Spleen (tissue), 11 donors: ENCODE results near the gene EIPR1. TPM values are rescaled to one million over a fixed set of nuclear protein-coding genes. Genes with fewer than 3 reads are reported as not detected.

ENCODE experiments used
- DNase-seq: peaks from one replicate; pipeline ENCODE4 v3.0.0-alpha.2; 2020
- H3K27ac ChIP-seq, 8 donors: fragments of 200-600 bp; sonication (generic) in 7 of 8; 1 replicate in 4 of 8; 2 replicates in 4 of 8; pipeline versions ENCODE4 v1.5.0 to v1.8.0; 2016 to 2021; ENCODE audit warnings: inconsistent platforms in 4 of 8, mild to moderate bottlenecking in 4 of 8, moderate library complexity in 1 of 8
- H3K27me3 ChIP-seq, 7 donors: fragments of 200-600 bp; sonication (generic) in 6 of 7; replicated peaks in 1 of 7; 1 replicate in 4 of 7; 2 replicates in 3 of 7; pipeline versions ENCODE4 v1.5.0 to v1.8.0; 2016 to 2021; ENCODE audit warnings: inconsistent platforms in 3 of 7, mild to moderate bottlenecking in 1 of 7
- H3K36me3 ChIP-seq, 6 donors: fragments of 200-600 bp; sonication (generic) in 5 of 6; 1 replicate in 4 of 6; 2 replicates in 2 of 6; pipeline versions ENCODE4 v1.5.0 to v1.8.0; 2016 to 2021; ENCODE audit warnings: inconsistent platforms in 2 of 6
- H3K4me1 ChIP-seq, 6 donors: fragments of 200-600 bp; sonication (generic) in 5 of 6; 1 replicate in 3 of 6; 2 replicates in 3 of 6; pipeline versions ENCODE4 v1.5.0 to v1.8.0; 2016 to 2021; ENCODE audit warnings: inconsistent platforms in 3 of 6
- H3K4me3 ChIP-seq, 8 donors: fragments of 200-600 bp; sonication (generic) in 7 of 8; 1 replicate in 4 of 8; 2 replicates in 4 of 8; pipeline versions ENCODE4 v1.5.0 to v1.8.0; 2016 to 2021; ENCODE audit warnings: inconsistent platforms in 4 of 8, mild to moderate bottlenecking in 4 of 8, moderate library complexity in 2 of 8
- H3K9me3 ChIP-seq, 8 donors: fragments of 200-600 bp; sonication (generic) in 7 of 8; 1 replicate in 4 of 8; 2 replicates in 4 of 8; pipeline versions ENCODE4 v1.5.0 to v1.8.0; 2016 to 2021; ENCODE audit warnings: inconsistent platforms in 4 of 8
- POLR2A ChIP-seq, 3 donors: fragments of 450-650 bp; IDR thresholded peaks; one replicate each; pipeline ENCODE4 v1.5.1; 2017; ENCODE audit warnings: antibody characterized with exemption in 3 of 3, mild to moderate bottlenecking in 1 of 3
- POLR2AphosphoS5 ChIP-seq, 3 donors: sonication (generic); formaldehyde crosslinking; IDR thresholded peaks; one replicate each; pipeline ENCODE4 v1.5.1; 2017; ENCODE audit warnings: antibody characterized with exemption in 3 of 3
- WGBS, 5 donors: extraction: QIAGEN DNeasy Blood & Tissue Kit in 3 of 5; methylation state at CpG; one replicate each; pipeline versions ENCODE4 v1.1.5 to v1.1.7; 2013 to 2018; 5-methylcytosine and 5-hydroxymethylcytosine counted together
- intact Hi-C: fragments of 100-400 bp; cut with DNase I; formaldehyde crosslinking; loops from one replicate; pipeline ENCODE4 v1.15.0; 2023; ENCODE audit warnings: low total_unique reads
- polyA plus RNA-seq, 3 donors: library from polyadenylated mRNA; stranded (reverse); fragments of 200-250 nt; gene quantifications; one replicate each; pipeline ENCODE4 v1.2.1, GENCODE V29; 2013
- total RNA-seq, 7 donors: library from RNA; depleted of rRNA in 3 of 7; stranded (reverse); fragments of >200 nt in 3 of 7; fragmentation: NEBNext Ultra II Directional in 4 of 7; extraction: Animal tissue kit (Norgen Biotek cat#: 25700) in 4 of 7; gene quantifications; one replicate each; pipeline versions ENCODE4 v1.1.0 to v1.2.1, GENCODE V29; 2016 to 2021
- TF ChIP-seq, protein P1 (sequence below), 11 experiments: fragments of 200-600 bp in 7 of 11; fragments of 450-650 bp in 4 of 11; sonication (generic) in 4 of 11; IDR thresholded peaks in 8 of 11; conservative IDR thresholded peaks in 3 of 11; 1 replicate in 7 of 11; 2 replicates in 4 of 11; pipeline versions ENCODE4 v1.4.0 to v1.8.0; 2016 to 2021; ENCODE audit warnings: antibody characterized with exemption in 11 of 11, inconsistent platforms in 4 of 11, mild to moderate bottlenecking in 1 of 11
- donor health status: healthy with polysubstance abuse.
- donor health status: DM: no; HTN: no; CAD: no; lungs with moderate emphysema.
- donor health status: DM: no; HTN: no; CAD: no.
- donor health status: Bipolar disorder and iron deficiency.
- donor health status: healthy.
- donor health status: DM: no; HTN: no; CAD: no.
- donor health status: DM: yes; HTN: yes; CAD: no.

The EIPR1 gene
- total and polyA plus RNA-seq, 10 donors: 16.1 to 60.1 (median 26.3) TPM

DNA sequence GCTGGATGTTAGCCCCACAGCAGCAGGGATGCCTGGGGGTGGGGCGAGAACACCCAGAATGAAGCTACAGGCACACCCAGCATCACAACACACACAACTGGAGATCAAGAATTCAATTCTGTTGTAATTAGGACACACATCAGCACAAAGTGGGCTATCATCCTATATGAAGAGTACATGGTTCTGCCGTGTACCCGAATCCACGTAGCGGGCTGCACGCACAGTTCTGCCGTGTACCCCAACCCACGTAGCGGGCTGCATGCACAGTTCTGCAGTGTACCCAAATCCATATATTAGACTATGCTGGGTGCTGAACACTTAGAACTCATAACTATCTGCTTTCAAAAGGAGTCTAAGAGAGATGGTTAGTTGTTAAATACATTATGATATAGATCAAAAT, 86.5 kb downstream of the EIPR1 start:
- H3K9me3 ChIP-seq: peaks cover 0 to 5% (median 0%) of the 10 kb centered on the region in 8 donors
- no peaks in the 10 kb centered on the region for H3K27me3 ChIP-seq
- H3K36me3 ChIP-seq: peaks cover 0 to 28% (median 0%) of the 10 kb centered on the region in 6 donors
- TF ChIP-seq, protein P1, sequence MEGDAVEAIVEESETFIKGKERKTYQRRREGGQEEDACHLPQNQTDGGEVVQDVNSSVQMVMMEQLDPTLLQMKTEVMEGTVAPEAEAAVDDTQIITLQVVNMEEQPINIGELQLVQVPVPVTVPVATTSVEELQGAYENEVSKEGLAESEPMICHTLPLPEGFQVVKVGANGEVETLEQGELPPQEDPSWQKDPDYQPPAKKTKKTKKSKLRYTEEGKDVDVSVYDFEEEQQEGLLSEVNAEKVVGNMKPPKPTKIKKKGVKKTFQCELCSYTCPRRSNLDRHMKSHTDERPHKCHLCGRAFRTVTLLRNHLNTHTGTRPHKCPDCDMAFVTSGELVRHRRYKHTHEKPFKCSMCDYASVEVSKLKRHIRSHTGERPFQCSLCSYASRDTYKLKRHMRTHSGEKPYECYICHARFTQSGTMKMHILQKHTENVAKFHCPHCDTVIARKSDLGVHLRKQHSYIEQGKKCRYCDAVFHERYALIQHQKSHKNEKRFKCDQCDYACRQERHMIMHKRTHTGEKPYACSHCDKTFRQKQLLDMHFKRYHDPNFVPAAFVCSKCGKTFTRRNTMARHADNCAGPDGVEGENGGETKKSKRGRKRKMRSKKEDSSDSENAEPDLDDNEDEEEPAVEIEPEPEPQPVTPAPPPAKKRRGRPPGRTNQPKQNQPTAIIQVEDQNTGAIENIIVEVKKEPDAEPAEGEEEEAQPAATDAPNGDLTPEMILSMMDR (IDR thresholded peaks at IDR 0.05 in 8 of 11, conservative IDR thresholded peaks at IDR 0.05 in 3 of 11): no peak
- TF ChIP-seq POLR2AphosphoS5 (IDR thresholded peaks at IDR 0.05) (no peak), POLR2A (IDR thresholded peaks at IDR 0.05) (no peak)
- intact Hi-C loops: no loop called here
- no peak overlapping the region for H3K4me3 ChIP-seq
- H3K27ac ChIP-seq: no peak overlapping the region
- DNase-seq: peak; percentile 51
- H3K4me1 ChIP-seq: peaks cover 0 to 4% (median 0%) of the 10 kb centered on the region in 6 donors
- WGBS, 5 donors: 95 to 98% (median 98%) methylated on average over 9 of the region's 9 CpGs

DNA sequence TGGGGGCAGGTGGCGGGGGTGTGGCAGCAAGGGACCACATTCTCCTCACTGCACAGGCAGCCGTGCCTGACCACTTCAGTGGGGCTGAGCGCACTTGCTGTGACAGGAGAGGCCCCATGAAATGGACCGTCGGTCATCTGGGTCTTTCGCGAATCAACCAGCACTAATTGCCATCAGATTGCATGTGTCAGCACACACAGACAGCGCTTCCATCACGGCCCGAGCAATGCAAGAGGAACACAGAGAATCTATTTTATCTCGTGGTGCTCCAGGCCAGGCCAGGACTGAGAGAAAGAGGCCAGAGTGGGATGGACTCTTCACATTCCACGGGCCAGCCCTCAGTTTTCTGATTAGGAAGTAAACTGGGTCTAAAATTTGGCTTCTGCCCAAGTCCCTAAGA, 87.0 kb downstream of the EIPR1 start:
- Histone ChIP-seq H3K4me3 (no peak overlapping the region), H3K4me1 (peaks cover 0 to 7% (median 0%) of the 10 kb centered on the region in 6 donors), H3K36me3 (peaks cover 0 to 28% (median 0%) of the 10 kb centered on the region in 6 donors), H3K27me3 (no peaks in the 10 kb centered on the region), H3K27ac (no peak overlapping the region), H3K9me3 (peaks cover 0 to 5% (median 0%) of the 10 kb centered on the region in 8 donors)
- 79 to 90% (median 88%) methylated on average over 12 of the region's 12 CpGs for WGBS, 5 donors
- DNase-seq: no peak
- TF ChIP-seq POLR2AphosphoS5 (IDR thresholded peaks at IDR 0.05) (no peak), POLR2A (IDR thresholded peaks at IDR 0.05) (no peak)
- TF ChIP-seq, protein P1 (IDR thresholded peaks at IDR 0.05 in 8 of 11, conservative IDR thresholded peaks at IDR 0.05 in 3 of 11): no peak
- intact Hi-C loops: no loop called here

DNA sequence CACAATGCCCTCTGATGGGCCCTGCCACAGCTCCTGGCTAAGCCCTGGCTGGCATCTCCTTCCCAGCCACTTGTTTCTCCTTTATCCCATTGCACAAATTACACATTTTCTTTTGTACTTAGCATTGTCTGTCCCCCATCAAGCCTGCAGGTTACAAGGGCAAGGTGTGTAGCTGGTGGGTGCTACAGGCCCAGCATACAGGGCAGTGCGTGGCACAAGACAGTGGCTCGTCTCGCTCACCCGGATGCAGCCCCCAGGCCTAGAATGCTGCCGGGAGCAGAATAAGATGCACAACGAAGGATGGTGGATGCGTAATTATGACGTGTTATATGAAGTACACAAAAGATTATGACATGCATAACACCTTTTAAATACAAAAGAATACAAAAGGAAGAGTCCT, 87.6 kb downstream of the EIPR1 start:
- H3K4me1 ChIP-seq: peaks cover 0 to 7% (median 0%) of the 10 kb centered on the region in 6 donors
- WGBS, 5 donors: 97 to 100% (median 97%) methylated on average over 8 of the region's 8 CpGs
- no peak overlapping the region for H3K27ac ChIP-seq
- peak; percentile 54 for DNase-seq
- no peak overlapping the region for H3K4me3 ChIP-seq
- H3K27me3 ChIP-seq: no peaks in the 10 kb centered on the region
- H3K9me3 ChIP-seq: peaks cover 0 to 5% (median 0%) of the 10 kb centered on the region in 8 donors
- no peak for TF ChIP-seq POLR2A (IDR thresholded peaks at IDR 0.05)
- no peak for TF ChIP-seq POLR2AphosphoS5 (IDR thresholded peaks at IDR 0.05)
- TF ChIP-seq, protein P1 (IDR thresholded peaks at IDR 0.05 in 8 of 11, conservative IDR thresholded peaks at IDR 0.05 in 3 of 11): no peak
- H3K36me3 ChIP-seq: peaks cover 0 to 28% (median 0%) of the 10 kb centered on the region in 6 donors
- intact Hi-C loops: no loop called here

DNA sequence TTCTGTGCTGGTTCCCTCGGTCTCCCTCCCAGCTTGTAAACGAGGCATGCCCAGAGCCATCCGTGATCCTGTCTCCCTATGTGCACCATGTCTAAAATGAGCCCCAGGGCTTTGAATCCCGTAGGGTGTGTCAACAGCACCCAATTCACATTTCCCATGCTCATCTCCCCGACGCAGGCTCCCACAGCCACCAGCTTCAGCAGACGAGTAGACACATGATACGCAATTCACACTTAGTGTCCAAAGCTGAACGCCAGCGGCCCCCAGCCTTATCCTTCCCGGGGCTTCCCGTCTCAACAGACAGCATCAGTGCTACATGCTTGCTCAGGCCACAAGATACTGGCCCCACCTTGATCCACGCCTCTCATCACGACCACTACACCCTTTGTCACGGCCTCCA, 88.1 kb downstream of the EIPR1 start:
- Histone ChIP-seq H3K4me3 (no peak overlapping the region), H3K27me3 (no peaks in the 10 kb centered on the region), H3K27ac (no peak overlapping the region), H3K4me1 (peaks cover 0 to 7% (median 0%) of the 10 kb centered on the region in 6 donors), H3K36me3 (peaks cover 0 to 28% (median 0%) of the 10 kb centered on the region in 6 donors), H3K9me3 (peaks cover 0 to 5% (median 0%) of the 10 kb centered on the region in 8 donors)
- intact Hi-C loops: no loop called here
- WGBS, 5 donors: 97 to 99% (median 97%) methylated on average over 15 of the region's 15 CpGs
- TF ChIP-seq POLR2AphosphoS5 (IDR thresholded peaks at IDR 0.05): no peak
- TF ChIP-seq POLR2A (IDR thresholded peaks at IDR 0.05): no peak
- TF ChIP-seq, protein P1 (IDR thresholded peaks at IDR 0.05 in 8 of 11, conservative IDR thresholded peaks at IDR 0.05 in 3 of 11): no peak
- peak; percentile 51 for DNase-seq
